GM23338 (cell line): ENCODE results near the gene C22orf39. TPM values are rescaled to one million over a fixed set of nuclear protein-coding genes. Genes with fewer than 3 reads are reported as not detected.

Source experiments
- ATAC-seq: fragments of 200-7000 bp; cut with Tn5 transposase; 3 replicates; pipeline ENCODE4 v1.9.1; 2020
- DNase-seq: peaks from one replicate; pipeline ENCODE4 v3.0.0-alpha.2; 2015; ENCODE audit warnings: low spot score
- H2AFZ ChIP-seq: fragments of 200-600 bp; sonication (generic); 2 replicates; pipeline ENCODE4 v1.8.0; 2016; ENCODE audit warnings: antibody characterized with exemption, mild to moderate bottlenecking, moderate library complexity
- H3F3A ChIP-seq: fragments of 200-600 bp; sonication (generic); replicated peaks from 2 replicates; pipeline ENCODE4 v1.8.0; 2017; ENCODE audit warnings: antibody characterized with exemption, mixed run types, low read depth
- H3K27ac ChIP-seq: fragments of 200-600 bp; sonication (generic); 2 replicates; pipeline ENCODE4 v1.6.1; 2016; ENCODE audit warnings: low read depth
- H3K27me3 ChIP-seq: fragments of 200-600 bp; sonication (generic); 2 replicates; pipeline ENCODE4 v1.8.0; 2016; ENCODE audit warnings: mild to moderate bottlenecking, mixed run types, moderate library complexity; ENCODE audit not compliant: insufficient read depth
- H3K36me3 ChIP-seq: fragments of 200-600 bp; sonication (generic); 2 replicates; pipeline ENCODE4 v1.8.0; 2016; ENCODE audit warnings: mild to moderate bottlenecking; ENCODE audit not compliant: insufficient read depth
- H3K4me1 ChIP-seq: fragments of 200-600 bp; sonication (generic); 2 replicates; pipeline ENCODE4 v1.8.0; 2016; ENCODE audit warnings: mild to moderate bottlenecking, moderate library complexity; ENCODE audit not compliant: insufficient read depth
- H3K4me2 ChIP-seq: fragments of 200-600 bp; sonication (generic); 2 replicates; pipeline ENCODE4 v1.7.1; 2017; ENCODE audit warnings: mixed run types
- H3K4me3 ChIP-seq: fragments of 200-600 bp; sonication (generic); 2 replicates; pipeline ENCODE4 v1.6.1; 2016; ENCODE audit warnings: mixed run types
- H3K79me2 ChIP-seq: fragments of 200-600 bp; sonication (generic); replicated peaks from 2 replicates; pipeline ENCODE4 v1.8.0; 2017; ENCODE audit warnings: mild to moderate bottlenecking; ENCODE audit not compliant: insufficient read depth
- H3K9me2 ChIP-seq: fragments of 200-600 bp; sonication (generic); 2 replicates; pipeline ENCODE4 v1.8.0; 2017; ENCODE audit not compliant: insufficient read depth
- H4K20me1 ChIP-seq: fragments of 200-600 bp; sonication (generic); replicated peaks from 2 replicates; pipeline ENCODE4 v1.8.0; 2017; ENCODE audit warnings: mild to moderate bottlenecking; ENCODE audit not compliant: insufficient read depth
- H3K27ac Mint-ChIP-seq: 2 replicates; pipeline ENCODE4 v1.8.0; 2020; ENCODE audit warnings: inconsistent platforms, mild to moderate bottlenecking, moderate library complexity, mixed read lengths
- H3K27me3 Mint-ChIP-seq: 3 replicates; pipeline ENCODE4 v1.8.0; 2022; ENCODE audit warnings: low read depth, mild to moderate bottlenecking, moderate library complexity, mixed read lengths, inconsistent platforms; ENCODE audit not compliant: insufficient read depth, poor library complexity
- H3K36me3 Mint-ChIP-seq: 3 replicates; pipeline ENCODE4 v1.8.0; 2021; ENCODE audit warnings: low read depth, mild to moderate bottlenecking, inconsistent platforms, moderate library complexity, mixed read lengths
- H3K4me1 Mint-ChIP-seq: 3 replicates; pipeline ENCODE4 v1.8.0; 2020; ENCODE audit warnings: mild to moderate bottlenecking, inconsistent platforms, mixed read lengths
- H3K4me3 Mint-ChIP-seq: 3 replicates; pipeline ENCODE4 v1.8.0; 2021; ENCODE audit warnings: moderate library complexity, mild to moderate bottlenecking, inconsistent platforms, mixed read lengths
- H3K9me3 Mint-ChIP-seq: 3 replicates; pipeline ENCODE4 v1.8.0; 2020; ENCODE audit warnings: moderate library complexity, mild to moderate bottlenecking, inconsistent platforms, mixed read lengths
- EZH2 ChIP-seq: fragments of 200-600 bp; sonication (generic); IDR thresholded peaks from one replicate; pipeline ENCODE4 v1.8.0; 2017; ENCODE audit warnings: antibody characterized with exemption, mild to moderate bottlenecking, low read depth; ENCODE audit not compliant: unreplicated experiment
- EZH2phosphoT487 ChIP-seq: fragments of 200-600 bp; sonication (generic); IDR thresholded peaks from one replicate; pipeline ENCODE4 v1.8.1; 2018; ENCODE audit warnings: antibody characterized with exemption; ENCODE audit not compliant: unreplicated experiment
- POLR2AphosphoS5 ChIP-seq: IDR thresholded peaks from 2 replicates; pipeline ENCODE4 v1.6.1; 2016; ENCODE audit warnings: antibody characterized with exemption, low read depth
- polyA plus RNA-seq: library from polyadenylated mRNA; unstranded; fragments of >200 nt; fragmentation: Nextera tagmentation; extraction: Ambion mirVana; gene quantifications from 2 replicates; pipeline ENCODE4 v1.2.1, GENCODE V29; 2016
- total RNA-seq: library from RNA; depleted of rRNA; stranded (reverse); fragments of >200 nt; shearing (Covaris generic); gene quantifications from 2 replicates; pipeline ENCODE4 v1.2.3, GENCODE V29; 2014
- TF ChIP-seq, protein P1 (sequence below): fragments of 250-450 bp; sonication (Bioruptor Pico); IDR thresholded peaks from 2 replicates; pipeline ENCODE4 v1.5.0; 2020; ENCODE audit warnings: mild to moderate bottlenecking, moderate library complexity
- TF ChIP-seq, protein P2 (sequence below): IDR thresholded peaks from 2 replicates; pipeline ENCODE4 v1.6.1; 2016; ENCODE audit warnings: antibody characterized with exemption
- TF ChIP-seq, protein P3 (sequence below): IDR thresholded peaks from one replicate; pipeline ENCODE4 v1.6.1; 2018; ENCODE audit warnings: antibody characterized with exemption; ENCODE audit not compliant: unreplicated experiment

The C22orf39 gene
- total and polyA plus RNA-seq, 2 experiments from 2014 or later, result 37.4 to 40.2 TPM

DNA sequence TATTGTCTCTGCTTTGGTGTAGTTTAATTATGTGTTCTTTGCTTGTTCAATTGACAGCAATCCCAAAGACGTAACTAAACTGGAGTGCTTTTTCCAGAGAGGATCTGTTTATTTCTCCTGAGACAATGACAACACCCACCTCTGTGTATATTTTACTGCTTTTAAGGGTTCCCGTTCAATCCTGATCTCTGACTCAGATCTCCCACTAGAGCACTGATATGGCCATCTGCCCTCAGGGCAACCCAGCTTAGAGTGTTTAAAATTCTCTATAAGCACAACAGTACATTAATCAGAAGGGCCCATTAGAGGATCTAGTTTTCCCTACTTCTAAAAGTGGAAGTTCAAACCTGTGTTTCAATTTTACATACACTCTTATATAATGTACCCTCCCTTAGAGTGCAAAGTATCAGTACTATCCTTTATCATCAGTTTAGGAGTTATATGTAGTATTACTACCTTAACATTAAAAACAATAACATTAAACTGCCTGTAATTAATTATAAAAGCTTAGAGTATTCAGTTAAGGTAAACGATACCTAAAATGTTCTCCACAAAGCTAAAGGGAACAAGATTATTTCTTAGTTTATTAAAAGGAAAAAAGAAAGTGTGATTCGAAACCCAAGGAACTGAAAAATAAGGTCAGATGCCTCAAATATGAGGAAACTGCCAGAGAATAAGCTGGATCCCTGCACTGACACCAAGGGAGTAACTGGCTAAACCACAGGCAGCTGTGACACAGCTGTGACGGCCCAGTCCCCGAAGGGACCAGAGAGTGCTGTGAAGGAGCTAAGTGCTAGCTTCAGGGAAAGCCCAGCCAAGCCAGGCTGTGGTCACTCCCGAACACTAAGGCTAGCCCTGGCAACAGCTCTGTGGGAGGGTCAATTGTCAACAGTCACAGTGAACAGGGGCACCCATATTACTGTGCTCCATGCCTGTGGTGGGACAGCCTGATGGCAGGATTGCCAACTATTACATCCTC, 16.3 kb upstream of the C22orf39 start:
- Histone ChIP-seq H4K20me1 (peaks cover 11% of the 10 kb centered on the region), H3K79me2 (no peaks in the 10 kb centered on the region; the same call in 1 of the 2 replicates), H3K4me3 (no peak overlapping the region), H3K4me2 (no peak overlapping the region), H3K4me1 (no peaks in the 10 kb centered on the region), H3K36me3 (peaks cover 31% of the 10 kb centered on the region), H3F3A (no peaks in the 10 kb centered on the region), H3K9me2 (no peaks in the 10 kb centered on the region), H3K27ac (no peak overlapping the region), H3K27me3 (no peaks in the 10 kb centered on the region), H2AFZ (no peak overlapping the region)
- Mint-ChIP-seq H3K27ac (no peak overlapping the region), H3K27me3 (no peaks in the 10 kb centered on the region), H3K36me3 (peaks cover 66% of the 10 kb centered on the region), H3K9me3 (no peaks in the 10 kb centered on the region), H3K4me1 (no peaks in the 10 kb centered on the region), H3K4me3 (no peak overlapping the region)
- DNase-seq (no peak), ATAC-seq (no peak)
- TF ChIP-seq EZH2, result no peak
- TF ChIP-seq, protein P1, sequence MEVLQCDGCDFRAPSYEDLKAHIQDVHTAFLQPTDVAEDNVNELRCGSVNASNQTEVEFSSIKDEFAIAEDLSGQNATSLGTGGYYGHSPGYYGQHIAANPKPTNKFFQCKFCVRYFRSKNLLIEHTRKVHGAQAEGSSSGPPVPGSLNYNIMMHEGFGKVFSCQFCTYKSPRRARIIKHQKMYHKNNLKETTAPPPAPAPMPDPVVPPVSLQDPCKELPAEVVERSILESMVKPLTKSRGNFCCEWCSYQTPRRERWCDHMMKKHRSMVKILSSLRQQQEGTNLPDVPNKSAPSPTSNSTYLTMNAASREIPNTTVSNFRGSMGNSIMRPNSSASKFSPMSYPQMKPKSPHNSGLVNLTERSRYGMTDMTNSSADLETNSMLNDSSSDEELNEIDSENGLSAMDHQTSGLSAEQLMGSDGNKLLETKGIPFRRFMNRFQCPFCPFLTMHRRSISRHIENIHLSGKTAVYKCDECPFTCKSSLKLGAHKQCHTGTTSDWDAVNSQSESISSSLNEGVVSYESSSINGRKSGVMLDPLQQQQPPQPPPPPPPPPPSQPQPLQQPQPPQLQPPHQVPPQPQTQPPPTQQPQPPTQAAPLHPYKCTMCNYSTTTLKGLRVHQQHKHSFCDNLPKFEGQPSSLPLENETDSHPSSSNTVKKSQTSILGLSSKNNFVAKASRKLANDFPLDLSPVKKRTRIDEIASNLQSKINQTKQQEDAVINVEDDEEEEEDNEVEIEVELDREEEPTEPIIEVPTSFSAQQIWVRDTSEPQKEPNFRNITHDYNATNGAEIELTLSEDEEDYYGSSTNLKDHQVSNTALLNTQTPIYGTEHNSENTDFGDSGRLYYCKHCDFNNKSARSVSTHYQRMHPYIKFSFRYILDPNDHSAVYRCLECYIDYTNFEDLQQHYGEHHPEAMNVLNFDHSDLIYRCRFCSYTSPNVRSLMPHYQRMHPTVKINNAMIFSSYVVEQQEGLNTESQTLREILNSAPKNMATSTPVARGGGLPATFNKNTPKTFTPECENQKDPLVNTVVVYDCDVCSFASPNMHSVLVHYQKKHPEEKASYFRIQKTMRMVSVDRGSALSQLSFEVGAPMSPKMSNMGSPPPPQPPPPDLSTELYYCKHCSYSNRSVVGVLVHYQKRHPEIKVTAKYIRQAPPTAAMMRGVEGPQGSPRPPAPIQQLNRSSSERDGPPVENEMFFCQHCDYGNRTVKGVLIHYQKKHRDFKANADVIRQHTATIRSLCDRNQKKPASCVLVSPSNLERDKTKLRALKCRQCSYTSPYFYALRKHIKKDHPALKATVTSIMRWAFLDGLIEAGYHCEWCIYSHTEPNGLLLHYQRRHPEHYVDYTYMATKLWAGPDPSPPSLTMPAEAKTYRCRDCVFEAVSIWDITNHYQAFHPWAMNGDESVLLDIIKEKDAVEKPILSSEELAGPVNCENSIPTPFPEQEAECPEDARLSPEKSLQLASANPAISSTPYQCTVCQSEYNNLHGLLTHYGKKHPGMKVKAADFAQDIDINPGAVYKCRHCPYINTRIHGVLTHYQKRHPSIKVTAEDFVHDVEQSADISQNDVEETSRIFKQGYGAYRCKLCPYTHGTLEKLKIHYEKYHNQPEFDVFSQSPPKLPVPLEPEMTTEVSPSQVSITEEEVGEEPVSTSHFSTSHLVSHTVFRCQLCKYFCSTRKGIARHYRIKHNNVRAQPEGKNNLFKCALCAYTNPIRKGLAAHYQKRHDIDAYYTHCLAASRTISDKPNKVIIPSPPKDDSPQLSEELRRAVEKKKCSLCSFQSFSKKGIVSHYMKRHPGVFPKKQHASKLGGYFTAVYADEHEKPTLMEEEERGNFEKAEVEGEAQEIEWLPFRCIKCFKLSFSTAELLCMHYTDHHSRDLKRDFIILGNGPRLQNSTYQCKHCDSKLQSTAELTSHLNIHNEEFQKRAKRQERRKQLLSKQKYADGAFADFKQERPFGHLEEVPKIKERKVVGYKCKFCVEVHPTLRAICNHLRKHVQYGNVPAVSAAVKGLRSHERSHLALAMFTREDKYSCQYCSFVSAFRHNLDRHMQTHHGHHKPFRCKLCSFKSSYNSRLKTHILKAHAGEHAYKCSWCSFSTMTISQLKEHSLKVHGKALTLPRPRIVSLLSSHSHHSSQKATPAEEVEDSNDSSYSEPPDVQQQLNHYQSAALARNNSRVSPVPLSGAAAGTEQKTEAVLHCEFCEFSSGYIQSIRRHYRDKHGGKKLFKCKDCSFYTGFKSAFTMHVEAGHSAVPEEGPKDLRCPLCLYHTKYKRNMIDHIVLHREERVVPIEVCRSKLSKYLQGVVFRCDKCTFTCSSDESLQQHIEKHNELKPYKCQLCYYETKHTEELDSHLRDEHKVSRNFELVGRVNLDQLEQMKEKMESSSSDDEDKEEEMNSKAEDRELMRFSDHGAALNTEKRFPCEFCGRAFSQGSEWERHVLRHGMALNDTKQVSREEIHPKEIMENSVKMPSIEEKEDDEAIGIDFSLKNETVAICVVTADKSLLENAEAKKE (CRISPR knock-in tag), result no peak

GRCh38 chr22:19463008-19463407, 15.5 kb upstream of the C22orf39 start:
- no peaks in the 10 kb centered on the region for H3K4me1 Mint-ChIP-seq
- H3K27me3 Mint-ChIP-seq, result no peaks in the 10 kb centered on the region
- no peak overlapping the region for H3K4me2 ChIP-seq
- ATAC-seq (no peak), DNase-seq (no peak)
- no peak overlapping the region for H3K27ac ChIP-seq
- H3K4me3 Mint-ChIP-seq, result no peak overlapping the region
- H3K36me3 Mint-ChIP-seq, result peaks cover 60% of the 10 kb centered on the region
- no peak overlapping the region for H3K4me3 ChIP-seq
- peaks cover 11% of the 10 kb centered on the region for H4K20me1 ChIP-seq
- no peak overlapping the region for H3K27ac Mint-ChIP-seq
- no peaks in the 10 kb centered on the region for H3F3A ChIP-seq
- no peaks in the 10 kb centered on the region for H3K4me1 ChIP-seq
- no peak overlapping the region for H2AFZ ChIP-seq
- peaks cover 31% of the 10 kb centered on the region for H3K36me3 ChIP-seq
- H3K27me3 ChIP-seq, result no peaks in the 10 kb centered on the region
- no peaks in the 10 kb centered on the region for H3K9me2 ChIP-seq
- H3K79me2 ChIP-seq, result no peaks in the 10 kb centered on the region; the same call in 1 of the 2 replicates
- no peaks in the 10 kb centered on the region for H3K9me3 Mint-ChIP-seq
- TF ChIP-seq, protein P2, sequence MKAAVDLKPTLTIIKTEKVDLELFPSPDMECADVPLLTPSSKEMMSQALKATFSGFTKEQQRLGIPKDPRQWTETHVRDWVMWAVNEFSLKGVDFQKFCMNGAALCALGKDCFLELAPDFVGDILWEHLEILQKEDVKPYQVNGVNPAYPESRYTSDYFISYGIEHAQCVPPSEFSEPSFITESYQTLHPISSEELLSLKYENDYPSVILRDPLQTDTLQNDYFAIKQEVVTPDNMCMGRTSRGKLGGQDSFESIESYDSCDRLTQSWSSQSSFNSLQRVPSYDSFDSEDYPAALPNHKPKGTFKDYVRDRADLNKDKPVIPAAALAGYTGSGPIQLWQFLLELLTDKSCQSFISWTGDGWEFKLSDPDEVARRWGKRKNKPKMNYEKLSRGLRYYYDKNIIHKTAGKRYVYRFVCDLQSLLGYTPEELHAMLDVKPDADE, result no peak
- no peak for TF ChIP-seq EZH2phosphoT487
- TF ChIP-seq, protein P3, sequence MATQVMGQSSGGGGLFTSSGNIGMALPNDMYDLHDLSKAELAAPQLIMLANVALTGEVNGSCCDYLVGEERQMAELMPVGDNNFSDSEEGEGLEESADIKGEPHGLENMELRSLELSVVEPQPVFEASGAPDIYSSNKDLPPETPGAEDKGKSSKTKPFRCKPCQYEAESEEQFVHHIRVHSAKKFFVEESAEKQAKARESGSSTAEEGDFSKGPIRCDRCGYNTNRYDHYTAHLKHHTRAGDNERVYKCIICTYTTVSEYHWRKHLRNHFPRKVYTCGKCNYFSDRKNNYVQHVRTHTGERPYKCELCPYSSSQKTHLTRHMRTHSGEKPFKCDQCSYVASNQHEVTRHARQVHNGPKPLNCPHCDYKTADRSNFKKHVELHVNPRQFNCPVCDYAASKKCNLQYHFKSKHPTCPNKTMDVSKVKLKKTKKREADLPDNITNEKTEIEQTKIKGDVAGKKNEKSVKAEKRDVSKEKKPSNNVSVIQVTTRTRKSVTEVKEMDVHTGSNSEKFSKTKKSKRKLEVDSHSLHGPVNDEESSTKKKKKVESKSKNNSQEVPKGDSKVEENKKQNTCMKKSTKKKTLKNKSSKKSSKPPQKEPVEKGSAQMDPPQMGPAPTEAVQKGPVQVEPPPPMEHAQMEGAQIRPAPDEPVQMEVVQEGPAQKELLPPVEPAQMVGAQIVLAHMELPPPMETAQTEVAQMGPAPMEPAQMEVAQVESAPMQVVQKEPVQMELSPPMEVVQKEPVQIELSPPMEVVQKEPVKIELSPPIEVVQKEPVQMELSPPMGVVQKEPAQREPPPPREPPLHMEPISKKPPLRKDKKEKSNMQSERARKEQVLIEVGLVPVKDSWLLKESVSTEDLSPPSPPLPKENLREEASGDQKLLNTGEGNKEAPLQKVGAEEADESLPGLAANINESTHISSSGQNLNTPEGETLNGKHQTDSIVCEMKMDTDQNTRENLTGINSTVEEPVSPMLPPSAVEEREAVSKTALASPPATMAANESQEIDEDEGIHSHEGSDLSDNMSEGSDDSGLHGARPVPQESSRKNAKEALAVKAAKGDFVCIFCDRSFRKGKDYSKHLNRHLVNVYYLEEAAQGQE, result no peak
- TF ChIP-seq EZH2, result no peak
- no peak for TF ChIP-seq POLR2AphosphoS5
